GM12892 (cell line): ENCODE data around the gene OTOGL.
"Not testable (repeated sequence)": the region's sequence is repeated elsewhere in the genome, so short reads cannot be mapped to it uniquely, and the experiment has no call there.

Experiments
- POLR2A ChIP-seq: IDR thresholded peaks from 2 replicates; pipeline ENCODE4 v1.6.1; 2011; ENCODE audit warnings: low read depth, low read length, control low read depth
- POLR2AphosphoS5 ChIP-seq: IDR thresholded peaks from 2 replicates; pipeline ENCODE4 v1.6.1; 2011; ENCODE audit warnings: low read depth, low read length, control low read depth

GRCh38 chr12:80149547-80150313, 50.4 kb downstream of the OTOGL start:
- not testable (repeated sequence) for TF ChIP-seq POLR2AphosphoS5, POLR2A
